GM10266 (cell line): ENCODE data around the gene SVOP.

Experiments used
- DNase-seq: peaks from one replicate; pipeline ENCODE4 v3.0.0; 2012; ENCODE audit errors: extremely low spot score
- TF ChIP-seq, protein P1 (sequence below): IDR thresholded peaks from 2 replicates; pipeline ENCODE4 v1.5.1; 2012; ENCODE audit warnings: mild to moderate bottlenecking, low read depth; ENCODE audit not compliant: control insufficient read depth, insufficient read depth; ENCODE audit errors: missing control alignments

Gene SVOP

DNA sequence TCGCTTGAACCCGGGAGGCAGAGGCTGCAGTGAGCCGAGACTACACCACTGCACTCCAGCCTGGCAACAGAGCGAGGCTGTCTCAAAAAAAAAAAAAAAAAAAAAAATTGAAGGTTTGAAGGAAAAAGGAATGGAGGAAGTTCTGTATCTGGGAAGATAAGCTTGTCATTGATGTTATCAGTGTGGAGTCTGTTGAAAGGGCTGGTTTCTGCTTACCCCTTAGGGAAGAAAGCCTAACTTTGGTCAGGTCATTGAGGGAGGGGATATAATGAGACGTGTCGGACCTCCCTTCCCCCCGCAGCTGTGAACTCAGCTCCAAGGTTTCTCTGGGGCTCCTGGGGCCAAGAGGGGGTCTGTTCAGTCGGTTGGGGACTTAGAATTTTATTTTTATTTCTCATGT is 124.5 kb downstream of the SVOP start:
- TF ChIP-seq, protein P1, sequence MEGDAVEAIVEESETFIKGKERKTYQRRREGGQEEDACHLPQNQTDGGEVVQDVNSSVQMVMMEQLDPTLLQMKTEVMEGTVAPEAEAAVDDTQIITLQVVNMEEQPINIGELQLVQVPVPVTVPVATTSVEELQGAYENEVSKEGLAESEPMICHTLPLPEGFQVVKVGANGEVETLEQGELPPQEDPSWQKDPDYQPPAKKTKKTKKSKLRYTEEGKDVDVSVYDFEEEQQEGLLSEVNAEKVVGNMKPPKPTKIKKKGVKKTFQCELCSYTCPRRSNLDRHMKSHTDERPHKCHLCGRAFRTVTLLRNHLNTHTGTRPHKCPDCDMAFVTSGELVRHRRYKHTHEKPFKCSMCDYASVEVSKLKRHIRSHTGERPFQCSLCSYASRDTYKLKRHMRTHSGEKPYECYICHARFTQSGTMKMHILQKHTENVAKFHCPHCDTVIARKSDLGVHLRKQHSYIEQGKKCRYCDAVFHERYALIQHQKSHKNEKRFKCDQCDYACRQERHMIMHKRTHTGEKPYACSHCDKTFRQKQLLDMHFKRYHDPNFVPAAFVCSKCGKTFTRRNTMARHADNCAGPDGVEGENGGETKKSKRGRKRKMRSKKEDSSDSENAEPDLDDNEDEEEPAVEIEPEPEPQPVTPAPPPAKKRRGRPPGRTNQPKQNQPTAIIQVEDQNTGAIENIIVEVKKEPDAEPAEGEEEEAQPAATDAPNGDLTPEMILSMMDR: no peak
- DNase-seq: no peak

DNA sequence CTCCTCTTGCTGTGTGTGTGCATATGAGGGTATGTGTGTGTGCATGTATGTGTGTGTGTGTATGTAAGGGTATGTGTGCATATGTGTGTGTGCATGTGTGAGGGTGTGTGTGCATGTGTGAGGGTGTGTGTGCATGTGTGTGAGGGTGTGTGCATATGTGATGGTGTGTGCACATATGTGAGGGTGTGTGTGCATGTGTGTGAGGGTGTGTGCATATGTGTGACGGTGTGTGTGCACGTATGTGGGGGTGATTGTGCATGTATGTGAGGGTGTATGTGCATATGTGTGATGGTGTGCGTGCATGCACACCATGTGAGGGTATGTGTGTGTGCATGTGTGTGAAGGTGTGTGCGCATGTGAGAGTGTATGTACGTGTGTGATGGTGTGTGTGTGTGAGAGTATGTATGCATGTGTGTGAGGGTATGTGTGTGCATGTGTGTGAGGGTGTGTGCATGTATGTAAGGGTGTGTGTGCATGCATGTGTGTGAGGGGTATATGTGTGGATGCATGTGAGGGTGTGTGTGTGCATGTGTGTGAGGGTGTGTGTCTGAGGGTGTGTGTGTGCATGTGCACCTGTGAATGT is 125.6 kb downstream of the SVOP start:
- TF ChIP-seq, protein P1: no peak

DNA sequence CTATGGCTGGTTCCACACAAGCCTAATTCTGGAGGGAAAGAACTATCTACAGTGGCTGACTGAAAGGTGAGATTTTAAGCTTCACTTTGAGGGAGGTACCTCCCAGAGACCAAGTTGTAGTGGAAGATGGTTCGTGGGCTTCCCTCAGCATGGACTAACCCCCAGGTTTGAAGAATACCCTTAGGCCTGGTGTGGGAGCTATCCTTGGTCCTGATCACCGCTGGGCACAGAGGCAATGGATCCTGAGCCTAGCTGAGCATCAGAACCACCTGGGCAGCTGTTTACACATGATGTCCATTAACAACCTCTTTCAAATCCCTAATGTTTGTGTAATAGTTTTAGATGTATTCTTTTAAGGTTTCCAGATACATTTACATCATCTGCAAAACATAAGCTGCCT is 130.7 kb downstream of the SVOP start:
- DNase-seq: no peak
- TF ChIP-seq, protein P1: no peak

More for the DNA sequence above, 125.6 kb downstream of the SVOP start:
- DNase-seq: no peak

GRCh38 chr12:108888031-108888430 is 132.8 kb downstream of the SVOP start:
- no peak for DNase-seq
- TF ChIP-seq, protein P1: no peak

DNA sequence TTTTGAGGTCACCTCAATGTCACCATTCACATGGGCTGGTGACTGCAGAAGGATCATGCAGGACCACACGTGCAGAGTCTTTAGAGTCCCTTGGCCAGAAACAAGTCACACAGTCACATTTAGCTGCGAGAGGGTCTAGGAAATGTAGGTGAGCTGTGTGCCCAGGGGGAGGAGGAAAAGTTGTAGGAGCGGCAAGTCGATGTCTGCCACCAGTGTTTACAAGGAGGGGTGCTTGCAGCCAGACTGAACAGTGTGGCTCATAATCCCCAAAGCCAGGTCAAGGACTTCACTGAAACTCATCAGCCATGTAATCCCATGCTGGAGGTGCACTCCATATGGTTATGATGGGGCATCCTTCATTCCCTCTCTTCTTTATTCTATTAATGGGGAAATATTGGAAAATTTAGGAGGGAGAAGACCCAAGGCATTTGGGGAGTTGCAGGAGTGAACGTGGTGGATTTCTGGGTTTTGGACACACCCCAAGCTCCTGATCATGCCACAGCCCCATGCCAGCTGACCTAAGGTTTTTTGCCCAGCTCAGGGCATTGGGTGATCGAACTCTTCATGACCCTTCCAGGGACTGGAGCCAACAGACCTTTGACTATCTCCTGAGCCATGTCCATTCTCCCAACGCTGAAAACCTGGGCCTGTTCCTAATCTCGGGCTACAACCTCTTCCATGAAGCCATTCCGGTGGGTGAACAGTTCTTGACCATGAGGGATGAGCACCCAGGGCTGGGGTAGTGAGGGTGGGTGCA is 133.8 kb downstream of the SVOP start:
- TF ChIP-seq, protein P1: no peak
- no peak for DNase-seq

DNA sequence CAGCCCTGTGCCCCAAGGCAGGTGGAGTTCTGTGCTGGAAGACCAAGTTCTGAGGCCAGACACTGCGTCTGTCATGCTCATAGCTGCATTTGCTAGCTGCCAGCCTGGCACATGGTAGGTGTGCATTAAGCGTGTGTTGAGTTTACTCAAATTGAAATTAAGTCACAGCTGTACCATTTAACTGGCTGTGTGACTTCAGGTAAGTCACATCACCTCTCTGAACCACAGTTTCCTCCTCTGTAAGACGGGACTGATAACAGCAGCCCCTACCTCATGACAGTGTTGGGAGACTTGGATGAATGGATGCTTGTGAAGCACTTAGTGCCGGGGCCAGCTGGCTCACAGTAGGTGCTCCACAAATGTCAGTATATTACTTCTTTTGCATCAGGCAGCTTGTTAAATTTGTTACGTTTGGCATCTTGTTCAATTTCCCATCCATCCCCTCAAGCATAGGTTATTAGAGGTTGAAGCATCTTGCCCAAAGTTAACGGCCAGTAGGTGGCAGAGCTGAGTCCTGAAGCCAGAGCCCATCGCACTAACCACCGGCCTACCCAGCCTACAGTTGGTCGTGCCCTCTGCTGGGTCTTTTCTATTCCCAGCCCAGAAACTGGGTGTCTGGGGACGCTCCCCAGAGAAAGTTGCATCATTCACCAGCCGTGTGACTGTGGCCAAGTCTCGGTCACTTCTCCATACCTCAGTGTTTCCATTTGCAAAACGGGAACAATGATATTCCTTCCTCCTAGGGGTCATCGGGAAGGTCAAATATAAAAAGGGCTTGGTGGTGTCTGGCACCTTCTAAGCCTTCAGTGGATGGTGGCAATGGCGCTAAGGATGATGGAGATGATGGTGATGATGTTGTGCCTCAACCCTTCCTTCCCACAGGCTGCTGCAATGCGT is 136.5 kb downstream of the SVOP start:
- TF ChIP-seq, protein P1: peak; percentile 73
- DNase-seq: peak; percentile 58

DNA sequence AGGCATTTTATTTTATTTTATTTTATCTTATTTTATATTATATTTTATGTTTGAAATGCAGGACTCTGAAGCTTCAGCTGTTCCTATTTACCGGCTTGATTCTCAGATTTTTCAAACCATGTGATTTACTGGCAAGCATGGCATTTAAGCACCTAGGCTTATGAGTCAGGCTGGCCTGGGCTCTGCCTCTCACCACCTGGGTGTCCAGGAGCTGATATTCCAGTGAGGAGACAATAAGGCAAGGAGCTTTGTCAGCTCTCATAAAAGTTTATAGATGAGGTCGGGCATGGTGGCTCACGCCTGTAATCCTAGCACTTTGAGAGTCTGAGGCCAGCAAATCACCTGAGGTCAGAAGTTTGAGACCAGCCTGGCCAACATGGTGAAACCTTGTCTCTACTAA is 138.9 kb downstream of the SVOP start:
- no peak for DNase-seq
- TF ChIP-seq, protein P1: no peak
